K562 (cell line): Measurements from ENCODE around the gene LRRC15. TPM values are rescaled to one million over a fixed set of nuclear protein-coding genes. Genes with fewer than 3 reads are reported as not detected.

Experiments
- CBX1 ChIP-seq: sonication (generic); IDR thresholded peaks from 2 replicates; pipeline ENCODE4 v1.6.1; 2016; ENCODE audit warnings: antibody characterized with exemption, low read depth, mild to moderate bottlenecking
- CCAR2 ChIP-seq: fragments of 200-400 bp; formaldehyde crosslinking; IDR thresholded peaks from 2 replicates; pipeline ENCODE4 v1.6.1; 2017; ENCODE audit warnings: mild to moderate bottlenecking, low read depth, low read length
- ETV5 ChIP-seq: sonication (generic); formaldehyde crosslinking; IDR thresholded peaks from 2 replicates; pipeline ENCODE4 v1.4.0; 2020; ENCODE audit warnings: low read depth, mild to moderate bottlenecking, missing genetic modification reagents
- FOXP4 ChIP-seq: sonication (generic); formaldehyde crosslinking; IDR thresholded peaks from 2 replicates; pipeline ENCODE4 v1.8.0; 2022; ENCODE audit warnings: mild to moderate bottlenecking, missing genetic modification reagents, borderline replicate concordance
- GTF2A2 ChIP-seq: IDR thresholded peaks from 2 replicates; pipeline ENCODE4 v1.6.1; 2016; ENCODE audit warnings: mild to moderate bottlenecking, missing genetic modification characterization, missing compliant biosample characterization
- HDAC3 ChIP-seq: fragments of 450-650 bp; IDR thresholded peaks from 2 replicates; pipeline ENCODE4 v1.6.1; 2018; ENCODE audit warnings: borderline replicate concordance, mild to moderate bottlenecking, moderate library complexity; ENCODE audit not compliant: partially characterized antibody
- HMG20B ChIP-seq: fragments of 250-450 bp; sonication (Bioruptor Pico); IDR thresholded peaks from 2 replicates; pipeline ENCODE4 v1.5.0; 2021; ENCODE audit warnings: mild to moderate bottlenecking
- MAFK ChIP-seq: IDR thresholded peaks from 2 replicates; pipeline ENCODE4 v1.6.1; 2011; ENCODE audit warnings: low read length, improper control_type of control experiment
- POU5F1 ChIP-seq: fragments of 150-350 bp; IDR thresholded peaks from 2 replicates; pipeline ENCODE4 v1.6.1; 2014; ENCODE audit warnings: borderline replicate concordance, low read length, low read depth, mild to moderate bottlenecking; ENCODE audit not compliant: partially characterized antibody
- SP2 ChIP-seq: IDR thresholded peaks from 2 replicates; pipeline ENCODE4 v1.6.1; 2011; ENCODE audit warnings: mild to moderate bottlenecking, low read depth, low read length, moderate library complexity; ENCODE audit not compliant: poor library complexity, severe bottlenecking; ENCODE audit errors: extremely low read depth
- SPI1 ChIP-seq: IDR thresholded peaks from 2 replicates; pipeline ENCODE4 v1.6.1; 2011; ENCODE audit warnings: low read depth, low read length, control low read depth, borderline replicate concordance
- STAG1 ChIP-seq: sonication (generic); formaldehyde crosslinking; IDR thresholded peaks from 2 replicates; pipeline ENCODE4 v1.5.0; 2020; ENCODE audit warnings: missing genetic modification reagents, borderline replicate concordance
- WHSC1 ChIP-seq: IDR thresholded peaks from one replicate; pipeline ENCODE4 v1.6.1; 2012; ENCODE audit warnings: low read length, control low read depth, inconsistent platforms
- XRCC3 ChIP-seq: fragments of 450-650 bp; IDR thresholded peaks from 2 replicates; pipeline ENCODE4 v1.6.1; 2017; ENCODE audit warnings: mild to moderate bottlenecking, moderate library complexity
- ZBTB17 ChIP-seq: fragments of 450-650 bp; formaldehyde crosslinking; IDR thresholded peaks from 2 replicates; pipeline ENCODE4 v1.4.0; 2020; ENCODE audit warnings: mild to moderate bottlenecking
- ZKSCAN8 ChIP-seq: fragments of 200-800 bp; sonication (Bioruptor generic); IDR thresholded peaks from 2 replicates; pipeline ENCODE4 v1.6.1; 2016; ENCODE audit warnings: missing genetic modification characterization, missing compliant biosample characterization
- ZNF224 ChIP-seq: sonication (generic); formaldehyde crosslinking; IDR thresholded peaks from 2 replicates; pipeline ENCODE4 v1.8.0; 2022; ENCODE audit warnings: mild to moderate bottlenecking, missing genetic modification reagents
- ZNF253 ChIP-seq: fragments of 250-450 bp; sonication (Bioruptor Pico); conservative IDR thresholded peaks from 2 replicates; pipeline ENCODE4 v1.6.1; 2021; ENCODE audit warnings: mild to moderate bottlenecking
- ZNF324 ChIP-seq: fragments of 250-450 bp; sonication (Bioruptor Pico); IDR thresholded peaks from 2 replicates; pipeline ENCODE4 v1.4.0; 2020; ENCODE audit warnings: mild to moderate bottlenecking
- ZNF696 ChIP-seq: fragments of 250-450 bp; sonication (Bioruptor Pico); conservative IDR thresholded peaks from 2 replicates; pipeline ENCODE4 v1.4.0; 2020; ENCODE audit warnings: mild to moderate bottlenecking, moderate library complexity
- polyA plus RNA-seq, 8 experiments: library from polyadenylated mRNA; depleted of rRNA in 4 of 8; stranded (reverse) in 5 of 8; unstranded in 3 of 8; fragments of >200 nt; fragmentation: Nextera tagmentation in 2 of 8; fragmentation: Illumina TruSeq in 1 of 8; extraction: Ambion mirVana in 2 of 8; extraction: Trizol in 1 of 8; gene quantifications; 2 replicates each; pipeline versions ENCODE4 v1.2.1 to v1.2.3, GENCODE V29; 2011 to 2014; ENCODE audit warnings: inconsistent platforms in 1 of 8, missing spikeins in 1 of 8
- total RNA-seq, 7 experiments: library from RNA; depleted of rRNA in 6 of 7; stranded (reverse); fragments of >200 nt in 6 of 7; fragmentation: Illumina TruSeq in 2 of 7; extraction: Trizol in 2 of 7; gene quantifications; 2 replicates each; pipeline versions ENCODE4 v1.2.1 to v1.2.3, GENCODE V29; 2011 to 2021; ENCODE audit warnings: low replicate concordance in 1 of 7
- TF ChIP-seq, protein P1 (sequence below): fragments of 450-650 bp; IDR thresholded peaks from 2 replicates; pipeline ENCODE4 v1.6.1; 2016
- TF ChIP-seq, protein P2 (sequence below), 2 experiments: IDR thresholded peaks; 2 replicates each; pipeline ENCODE4 v1.6.1; 2011; ENCODE audit warnings: borderline replicate concordance in 1 of 2, control low read depth in 1 of 2, low read depth in 1 of 2, low read length in 1 of 2, mild to moderate bottlenecking in 1 of 2, mixed read lengths in 1 of 2, moderate library complexity in 1 of 2; ENCODE audit not compliant: insufficient read depth in 1 of 2, insufficient read length in 1 of 2, poor library complexity in 1 of 2, severe bottlenecking in 1 of 2; ENCODE audit errors: extremely low read depth in 1 of 2
- TF ChIP-seq, protein P3 (sequence below): sonication (generic); formaldehyde crosslinking; IDR thresholded peaks from 2 replicates; pipeline ENCODE4 v1.8.1; 2023; ENCODE audit warnings: mild to moderate bottlenecking, missing genetic modification reagents

Gene LRRC15
- total and polyA plus RNA-seq, 9 of the 15 experiments (the other 6 are each of a cell fraction or from before 2014, with no cell fraction given): not detected

DNA sequence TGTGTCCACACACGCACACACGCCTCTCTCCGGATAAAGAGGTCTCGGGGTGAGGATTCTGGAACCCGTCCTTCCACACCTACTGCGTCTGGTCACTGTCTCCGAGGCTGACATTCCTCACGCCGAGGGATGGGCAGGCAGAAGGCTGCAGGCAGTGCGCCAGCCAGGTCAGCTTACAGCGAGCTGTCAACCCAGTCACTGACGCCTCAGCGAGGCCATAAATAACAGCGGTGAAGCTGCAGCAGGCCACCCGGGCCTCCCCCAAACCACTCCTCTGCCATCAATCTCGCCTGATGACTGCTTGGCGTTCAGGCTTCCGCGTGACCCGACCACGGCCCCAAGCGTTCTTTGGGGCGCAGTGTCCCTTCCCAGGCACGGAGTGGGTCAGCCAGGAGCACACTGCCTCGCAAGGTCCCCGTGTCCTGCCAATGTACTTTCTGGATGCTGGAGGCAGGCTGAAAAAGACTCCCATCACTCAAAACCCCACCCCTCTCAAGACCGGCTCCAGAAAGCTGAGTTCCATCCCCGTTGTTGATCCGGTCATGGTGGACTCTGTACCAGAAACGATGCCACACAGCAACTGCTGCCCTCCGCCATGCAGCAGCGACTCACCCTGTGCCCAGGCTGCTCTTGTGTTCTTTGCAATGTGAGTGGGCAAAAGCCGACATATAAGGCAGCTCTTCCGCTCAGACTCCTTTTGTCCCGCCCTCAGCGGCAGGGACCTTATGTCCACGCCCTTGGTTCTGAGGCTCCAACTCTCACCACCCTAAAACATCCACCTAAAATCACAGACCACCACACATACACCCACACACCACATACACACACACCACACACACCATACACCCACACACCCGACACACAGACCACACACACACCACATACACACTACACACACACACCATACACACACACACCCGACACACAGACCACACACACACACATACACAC lies 45.5 kb downstream of the LRRC15 start (continued):
- no peak for TF ChIP-seq ZNF324
- no peak for TF ChIP-seq STAG1 (CRISPR knock-in tag)
- no peak for TF ChIP-seq WHSC1
- TF ChIP-seq ZNF224 (CRISPR knock-in tag): no peak
- TF ChIP-seq ZNF253 (CRISPR knock-in tag): no peak
- TF ChIP-seq, protein P1, sequence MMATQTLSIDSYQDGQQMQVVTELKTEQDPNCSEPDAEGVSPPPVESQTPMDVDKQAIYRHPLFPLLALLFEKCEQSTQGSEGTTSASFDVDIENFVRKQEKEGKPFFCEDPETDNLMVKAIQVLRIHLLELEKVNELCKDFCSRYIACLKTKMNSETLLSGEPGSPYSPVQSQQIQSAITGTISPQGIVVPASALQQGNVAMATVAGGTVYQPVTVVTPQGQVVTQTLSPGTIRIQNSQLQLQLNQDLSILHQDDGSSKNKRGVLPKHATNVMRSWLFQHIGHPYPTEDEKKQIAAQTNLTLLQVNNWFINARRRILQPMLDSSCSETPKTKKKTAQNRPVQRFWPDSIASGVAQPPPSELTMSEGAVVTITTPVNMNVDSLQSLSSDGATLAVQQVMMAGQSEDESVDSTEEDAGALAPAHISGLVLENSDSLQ: peak; percentile 98
- TF ChIP-seq SP2: no peak
- 0 out of 2 replicates have a peak, but pooled peaks have one; percentile 1 for TF ChIP-seq MAFK
- TF ChIP-seq SPI1: no peak
- TF ChIP-seq, protein P2, sequence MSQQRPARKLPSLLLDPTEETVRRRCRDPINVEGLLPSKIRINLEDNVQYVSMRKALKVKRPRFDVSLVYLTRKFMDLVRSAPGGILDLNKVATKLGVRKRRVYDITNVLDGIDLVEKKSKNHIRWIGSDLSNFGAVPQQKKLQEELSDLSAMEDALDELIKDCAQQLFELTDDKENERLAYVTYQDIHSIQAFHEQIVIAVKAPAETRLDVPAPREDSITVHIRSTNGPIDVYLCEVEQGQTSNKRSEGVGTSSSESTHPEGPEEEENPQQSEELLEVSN (IDR thresholded peaks at IDR 0.05; ENCODE audit: borderline replicate concordance in 1 of 2, extremely low read depth in 1 of 2, insufficient read depth in 1 of 2, insufficient read length in 1 of 2, low read depth in 1 of 2, low read length in 1 of 2, poor library complexity in 1 of 2, severe bottlenecking in 1 of 2): peak; percentile 26 to 41
- TF ChIP-seq FOXP4 (CRISPR knock-in tag): no peak
- no peak for TF ChIP-seq CCAR2
- TF ChIP-seq, protein P3, sequence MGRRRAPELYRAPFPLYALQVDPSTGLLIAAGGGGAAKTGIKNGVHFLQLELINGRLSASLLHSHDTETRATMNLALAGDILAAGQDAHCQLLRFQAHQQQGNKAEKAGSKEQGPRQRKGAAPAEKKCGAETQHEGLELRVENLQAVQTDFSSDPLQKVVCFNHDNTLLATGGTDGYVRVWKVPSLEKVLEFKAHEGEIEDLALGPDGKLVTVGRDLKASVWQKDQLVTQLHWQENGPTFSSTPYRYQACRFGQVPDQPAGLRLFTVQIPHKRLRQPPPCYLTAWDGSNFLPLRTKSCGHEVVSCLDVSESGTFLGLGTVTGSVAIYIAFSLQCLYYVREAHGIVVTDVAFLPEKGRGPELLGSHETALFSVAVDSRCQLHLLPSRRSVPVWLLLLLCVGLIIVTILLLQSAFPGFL (CRISPR knock-in tag): no peak
- 0 out of 2 replicates have a peak, but pooled peaks have one; percentile 27 for TF ChIP-seq ETV5
- no peak for TF ChIP-seq GTF2A2 (tag)
- no peak for TF ChIP-seq ZBTB17 (CRISPR knock-in tag)
- no peak for TF ChIP-seq XRCC3
- TF ChIP-seq ZNF696: no peak
- peak; percentile 76 for TF ChIP-seq CBX1
- no peak for TF ChIP-seq HDAC3
- no peak for TF ChIP-seq HMG20B (CRISPR knock-in tag)
- no peak for TF ChIP-seq POU5F1
- no peak for TF ChIP-seq ZKSCAN8 (CRISPR knock-in tag)
